HCT116 (cell line): ENCODE results near the gene KCNB1.

Experiments used
- CTCF ChIP-seq, 3 experiments: fragments of 200-600 bp in 1 of 3; sonication (generic) in 1 of 3; IDR thresholded peaks in 2 of 3; conservative IDR thresholded peaks in 1 of 3; 2 replicates each; pipeline ENCODE4 v1.5.1; 2012 to 2017; ENCODE audit warnings: low read depth in 2 of 3, low read length in 2 of 3, antibody characterized with exemption in 1 of 3, borderline replicate concordance in 1 of 3, control low read depth in 1 of 3, mild to moderate bottlenecking in 1 of 3, mixed read lengths in 1 of 3, mixed run types in 1 of 3, moderate library complexity in 1 of 3; ENCODE audit not compliant: insufficient read depth in 1 of 3
- POLR2A ChIP-seq: IDR thresholded peaks from 2 replicates; pipeline ENCODE4 v1.7.0; 2011; ENCODE audit warnings: borderline replicate concordance; ENCODE audit not compliant: insufficient read depth, insufficient read length; ENCODE audit errors: extremely low read depth
- TCF7L2 ChIP-seq: IDR thresholded peaks from 2 replicates; pipeline ENCODE4 v1.7.0; 2011; ENCODE audit warnings: borderline replicate concordance, inconsistent platforms; ENCODE audit not compliant: insufficient read depth, insufficient read length; ENCODE audit errors: extremely low read depth

DNA sequence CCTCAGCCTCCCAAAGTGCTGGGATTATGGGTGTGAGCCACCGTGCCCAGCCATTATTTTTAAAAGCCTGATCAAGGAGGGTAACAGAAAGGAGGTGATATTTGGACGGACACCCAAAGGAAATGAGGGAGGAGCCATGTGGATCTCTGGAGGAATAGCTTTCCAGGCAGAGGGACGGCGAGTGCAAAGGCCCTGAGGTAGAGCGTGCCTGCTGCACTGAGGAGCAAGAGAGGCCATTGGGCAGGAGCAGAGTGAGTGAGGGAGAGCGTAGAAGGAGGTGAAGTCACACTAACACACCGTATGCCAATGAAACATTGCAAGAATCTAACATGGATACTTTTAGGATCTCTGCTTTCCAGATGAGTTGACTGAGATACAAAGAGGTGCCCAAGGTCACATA, 145.7 kb downstream of the KCNB1 start:
- TF ChIP-seq TCF7L2 (no peak), CTCF (IDR thresholded peaks at IDR 0.05 in 2 of 3, conservative IDR thresholded peaks at IDR 0.05 in 1 of 3; ENCODE audit: borderline replicate concordance in 1 of 3, insufficient read depth in 1 of 3, low read depth in 2 of 3, low read length in 2 of 3) (no peak), POLR2A (no peak)
